MG63 (cell line): ENCODE results near the gene BAIAP3. TPM values are rescaled to one million over a fixed set of nuclear protein-coding genes. Genes with fewer than 3 reads are reported as not detected.
"Not testable (repeated sequence)": the region's sequence is repeated elsewhere in the genome, so short reads cannot be mapped to it uniquely, and the experiment has no call there.

Experiments used
- DNase-seq: peaks from one replicate; pipeline ENCODE4 v3.0.0-alpha.2; 2020
- H3K27me3 ChIP-seq: fragments of 250-450 bp; sonication (Bioruptor Pico); 2 replicates; pipeline ENCODE4 v1.5.1; 2020; ENCODE audit warnings: mild to moderate bottlenecking, moderate library complexity
- H3K36me3 ChIP-seq: fragments of 250-450 bp; sonication (Bioruptor Pico); 2 replicates; pipeline ENCODE4 v1.5.1; 2020; ENCODE audit warnings: mild to moderate bottlenecking, moderate library complexity
- H3K4me3 ChIP-seq: fragments of 250-450 bp; sonication (Bioruptor Pico); 2 replicates; pipeline ENCODE4 v1.5.1; 2020; ENCODE audit warnings: mild to moderate bottlenecking, moderate library complexity
- H3K9me3 ChIP-seq: fragments of 250-450 bp; sonication (Bioruptor Pico); 2 replicates; pipeline ENCODE4 v1.5.1; 2020; ENCODE audit warnings: mild to moderate bottlenecking, moderate library complexity
- total RNA-seq: library from RNA; depleted of rRNA; stranded (reverse); fragments of >200 nt; shearing (Covaris generic); gene quantifications from 2 replicates; pipeline ENCODE4 v1.2.3, GENCODE V29; 2014; ENCODE audit warnings: low replicate concordance; rRNA removed

BAIAP3 gene, protein sequence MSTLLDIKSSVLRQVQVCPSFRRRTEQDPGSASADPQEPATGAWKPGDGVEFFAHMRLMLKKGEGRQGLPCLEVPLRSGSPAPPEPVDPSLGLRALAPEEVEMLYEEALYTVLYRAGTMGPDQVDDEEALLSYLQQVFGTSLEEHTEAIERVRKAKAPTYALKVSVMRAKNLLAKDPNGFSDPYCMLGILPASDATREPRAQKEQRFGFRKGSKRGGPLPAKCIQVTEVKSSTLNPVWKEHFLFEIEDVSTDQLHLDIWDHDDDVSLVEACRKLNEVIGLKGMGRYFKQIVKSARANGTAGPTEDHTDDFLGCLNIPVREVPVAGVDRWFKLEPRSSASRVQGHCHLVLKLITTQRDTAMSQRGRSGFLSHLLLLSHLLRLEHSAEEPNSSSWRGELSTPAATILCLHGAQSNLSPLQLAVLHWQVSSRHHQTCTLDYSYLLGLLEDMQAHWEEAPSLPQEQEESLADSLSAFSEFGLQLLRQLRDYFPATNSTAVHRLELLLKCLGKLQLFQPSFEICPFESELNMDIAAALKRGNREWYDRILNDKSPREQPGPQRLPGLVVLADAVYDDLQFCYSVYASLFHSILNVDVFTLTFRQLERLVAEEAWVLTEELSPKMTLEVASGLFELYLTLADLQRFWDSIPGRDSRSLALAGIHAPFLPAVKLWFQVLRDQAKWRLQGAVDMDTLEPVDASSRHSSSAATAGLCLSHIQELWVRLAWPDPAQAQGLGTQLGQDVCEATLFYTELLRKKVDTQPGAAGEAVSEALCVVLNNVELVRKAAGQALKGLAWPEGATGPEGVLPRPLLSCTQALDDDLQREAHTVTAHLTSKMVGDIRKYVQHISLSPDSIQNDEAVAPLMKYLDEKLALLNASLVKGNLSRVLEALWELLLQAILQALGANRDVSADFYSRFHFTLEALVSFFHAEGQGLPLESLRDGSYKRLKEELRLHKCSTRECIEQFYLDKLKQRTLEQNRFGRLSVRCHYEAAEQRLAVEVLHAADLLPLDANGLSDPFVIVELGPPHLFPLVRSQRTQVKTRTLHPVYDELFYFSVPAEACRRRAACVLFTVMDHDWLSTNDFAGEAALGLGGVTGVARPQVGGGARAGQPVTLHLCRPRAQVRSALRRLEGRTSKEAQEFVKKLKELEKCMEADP
- 1.1 TPM in 1 of 2 replicates, not detected in the other for total RNA-seq

DNA sequence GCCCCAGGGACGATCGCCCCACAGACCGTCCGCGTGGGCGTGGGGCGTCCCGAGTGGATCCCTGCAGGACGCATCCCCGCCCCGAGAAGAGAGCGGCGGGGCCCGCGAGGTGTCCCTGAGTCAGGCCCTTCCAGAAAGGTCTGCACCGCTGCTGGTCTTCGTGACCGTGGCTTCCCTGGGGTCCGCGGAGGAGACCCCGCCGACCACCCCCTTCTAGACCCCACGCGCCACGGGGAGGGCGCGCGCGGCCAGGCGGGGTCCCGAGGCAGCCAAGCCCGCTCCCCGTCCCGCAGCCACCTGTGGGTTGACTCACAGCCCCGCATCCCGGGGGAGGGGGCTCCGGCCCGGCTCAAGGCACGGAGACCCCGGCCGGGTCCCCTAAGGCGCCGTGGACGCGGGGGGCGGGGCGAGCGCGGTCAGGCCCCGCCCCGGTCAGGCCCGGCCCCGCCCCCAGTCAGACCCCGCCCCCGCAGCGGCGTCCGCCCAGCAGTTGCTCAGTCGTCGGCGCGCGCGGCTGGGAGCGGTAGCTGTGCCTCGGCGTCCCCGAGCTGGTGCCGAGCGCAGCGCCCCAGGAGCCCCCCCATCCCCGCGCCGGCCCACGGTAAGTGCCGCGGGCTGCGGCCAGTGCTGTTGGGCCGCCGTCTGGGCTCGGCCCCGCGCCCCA, at the start of gene BAIAP3:
TSS of gene BAIAP3 (plus strand) at position 497 of the 664 bp plus-strand sequence. CDS start 4,905 bp downstream, outside the sequence.
- Histone ChIP-seq H3K4me3 (no peak within 1 kb of the TSS), H3K27me3 (peaks cover 52% of the 10 kb centered on the region)

DNA sequence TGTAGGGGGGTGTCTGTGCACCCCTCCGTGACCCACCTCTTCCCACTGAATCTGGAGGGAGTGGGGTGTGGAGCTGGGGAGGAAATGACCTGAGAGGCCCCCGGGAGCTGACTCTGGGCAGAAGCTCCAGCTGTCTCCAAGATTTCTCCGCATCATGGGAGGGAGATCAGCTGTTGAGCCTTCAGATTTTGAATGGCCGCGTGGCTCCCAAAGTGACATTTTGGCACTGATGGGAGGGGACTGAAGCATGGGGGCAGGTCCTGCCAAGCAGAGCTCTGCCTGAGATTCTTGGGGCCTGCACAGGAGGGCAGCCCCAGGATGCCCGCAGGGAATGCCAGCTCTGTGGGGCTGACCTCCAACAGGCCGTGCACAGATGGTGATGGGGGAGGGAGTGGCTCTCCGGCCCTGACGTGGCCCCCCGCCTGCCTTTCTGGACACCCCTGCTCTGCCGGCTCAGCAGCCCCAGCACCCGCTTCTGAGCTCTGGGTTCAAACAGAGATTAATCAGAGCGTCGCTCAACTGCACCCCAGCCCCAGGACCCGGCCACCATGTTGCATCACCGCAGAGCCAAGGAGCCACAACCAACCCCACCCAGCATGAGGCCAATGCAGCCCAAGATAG, 49.3 kb upstream of the BAIAP3 start:
- no peak overlapping the region for H3K4me3 ChIP-seq
- H3K9me3 ChIP-seq: no peaks in the 10 kb centered on the region
- DNase-seq: no peak
- H3K27me3 ChIP-seq: peaks cover 46% of the 10 kb centered on the region
- no peaks in the 10 kb centered on the region for H3K36me3 ChIP-seq

More for the DNA sequence above, at the start of gene BAIAP3:
- DNase-seq: no peak
- H3K36me3 ChIP-seq: no peaks in the 10 kb centered on the region
- H3K9me3 ChIP-seq: peaks cover 2% of the 10 kb centered on the region; the same call in 1 of the 2 replicates

GRCh38 chr16:1285669-1286512, 47.6 kb upstream of the BAIAP3 start:
- H3K36me3 ChIP-seq: no peaks in the 10 kb centered on the region
- no peak overlapping the region for H3K4me3 ChIP-seq
- no peak for DNase-seq
- no peaks in the 10 kb centered on the region for H3K9me3 ChIP-seq
- peaks cover 52% of the 10 kb centered on the region for H3K27me3 ChIP-seq

- H3K36me3 ChIP-seq: no peaks in the 10 kb centered on the region
- H3K9me3 ChIP-seq: no peaks in the 10 kb centered on the region
- no peak overlapping the region for H3K4me3 ChIP-seq
- peaks cover 55% of the 10 kb centered on the region for H3K27me3 ChIP-seq
- DNase-seq: no peak
Observed at GRCh38 chr16:1286513-1287094, 46.8 kb upstream of the BAIAP3 start.

- H3K4me3 ChIP-seq: no peak overlapping the region
- H3K9me3 ChIP-seq: no peaks in the 10 kb centered on the region
- DNase-seq: no peak
- peaks cover 56% of the 10 kb centered on the region for H3K27me3 ChIP-seq
- H3K36me3 ChIP-seq: no peaks in the 10 kb centered on the region
Observed at GRCh38 chr16:1287982-1288670, 45.3 kb upstream of the BAIAP3 start.

- no peak overlapping the region for H3K4me3 ChIP-seq
- no peaks in the 10 kb centered on the region for H3K36me3 ChIP-seq
- no peaks in the 10 kb centered on the region for H3K9me3 ChIP-seq
- DNase-seq: no peak
- peaks cover 60% of the 10 kb centered on the region for H3K27me3 ChIP-seq
Observed at GRCh38 chr16:1288813-1289476, 44.5 kb upstream of the BAIAP3 start.

DNA sequence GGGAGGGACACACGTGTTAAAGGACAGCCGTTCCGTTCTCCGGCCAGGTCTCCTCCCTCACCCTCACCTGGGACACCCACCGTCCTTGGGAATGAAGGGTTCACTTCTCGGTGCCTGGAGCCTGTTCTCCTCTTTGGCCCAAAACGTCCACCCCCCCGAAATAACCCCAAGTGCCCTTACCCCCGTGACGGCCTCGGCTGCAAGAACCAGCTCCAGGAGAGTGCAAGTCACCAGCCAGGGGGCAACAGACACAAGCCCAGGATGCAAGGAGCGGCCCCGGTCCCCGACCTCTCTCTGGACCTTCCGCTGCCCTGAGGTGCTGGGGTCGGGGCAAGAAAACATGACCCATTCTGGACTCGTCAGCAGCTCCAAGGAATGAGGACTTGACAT, 44.0 kb upstream of the BAIAP3 start:
- Histone ChIP-seq H3K27me3 (peaks cover 60% of the 10 kb centered on the region), H3K36me3 (no peaks in the 10 kb centered on the region), H3K4me3 (no peak overlapping the region), H3K9me3 (no peaks in the 10 kb centered on the region)
- DNase-seq: no peak

- Histone ChIP-seq H3K9me3 (no peaks in the 10 kb centered on the region), H3K36me3 (no peaks in the 10 kb centered on the region), H3K4me3 (no peak overlapping the region), H3K27me3 (peaks cover 62% of the 10 kb centered on the region)
- DNase-seq: no peak
Observed at GRCh38 chr16:1290063-1290501, 43.4 kb upstream of the BAIAP3 start.

DNA sequence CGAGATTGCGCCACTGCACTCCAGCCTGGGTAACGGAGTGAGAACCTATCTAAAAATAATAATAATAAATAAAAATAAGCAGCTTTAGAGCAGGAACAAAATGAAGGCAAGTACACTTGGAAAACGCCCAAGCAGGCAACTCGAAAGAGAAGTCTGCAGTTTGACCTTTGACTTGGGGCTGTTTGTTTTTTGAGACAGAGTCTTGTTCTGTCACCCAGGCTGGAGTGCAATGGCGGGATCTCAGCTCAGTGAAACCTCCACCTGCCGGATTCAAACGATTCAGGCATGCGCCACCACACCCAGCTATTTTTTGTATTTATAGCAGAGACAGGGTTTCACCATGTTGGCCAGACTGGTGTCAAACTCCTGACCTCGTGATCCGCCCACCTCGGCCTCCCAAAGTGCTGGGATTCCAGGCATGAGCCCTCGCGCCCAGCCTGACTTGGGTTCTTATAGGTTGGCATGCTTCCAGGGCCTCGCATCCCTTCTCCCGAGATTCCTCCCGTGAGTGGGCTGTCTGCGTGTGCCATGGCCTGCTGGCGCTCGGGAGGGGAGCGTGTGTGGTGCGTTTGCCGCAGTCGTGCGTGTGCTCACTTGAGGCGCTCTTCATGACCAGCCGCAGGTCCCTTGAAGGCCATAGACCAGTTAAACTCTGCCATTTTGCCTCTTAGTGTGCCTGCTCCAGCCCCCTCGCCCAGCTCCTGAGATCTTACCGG, 42.4 kb upstream of the BAIAP3 start:
- DNase-seq: no peak
- Histone ChIP-seq H3K27me3 (peaks cover 66% of the 10 kb centered on the region), H3K9me3 (no peaks in the 10 kb centered on the region), H3K4me3 (no peak overlapping the region), H3K36me3 (no peaks in the 10 kb centered on the region)

GRCh38 chr16:1291576-1291974, 41.9 kb upstream of the BAIAP3 start:
- Histone ChIP-seq H3K27me3 (peaks cover 65% of the 10 kb centered on the region), H3K36me3 (no peaks in the 10 kb centered on the region), H3K9me3 (no peaks in the 10 kb centered on the region), H3K4me3 (no peak overlapping the region)
- DNase-seq: no peak

DNA sequence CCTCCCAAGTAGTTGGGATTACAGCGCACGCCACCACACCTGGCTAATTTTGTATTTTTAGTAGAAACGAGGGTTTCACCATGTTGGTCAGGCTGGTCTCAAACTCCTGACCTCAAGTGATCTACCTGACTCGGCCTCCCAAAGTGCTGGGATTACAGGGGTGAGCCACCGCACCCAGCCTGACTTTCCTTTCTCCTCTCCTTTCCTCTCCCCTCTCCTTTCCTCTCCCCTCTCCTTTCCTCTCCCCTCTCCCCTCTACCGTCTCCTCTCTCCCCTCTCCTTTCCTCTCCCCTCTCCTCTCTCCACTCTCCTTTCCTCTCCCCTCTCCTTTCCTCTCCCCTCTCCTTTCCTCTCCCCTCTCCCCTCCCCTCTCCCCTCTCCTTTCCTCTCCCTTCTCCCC, 41.2 kb upstream of the BAIAP3 start:
- not testable (repeated sequence) for H3K9me3 ChIP-seq, H3K36me3 ChIP-seq, DNase-seq, H3K4me3 ChIP-seq
- H3K27me3 ChIP-seq: peaks cover 58% of the 10 kb centered on the region

- H3K36me3 ChIP-seq, H3K4me3 ChIP-seq, H3K9me3 ChIP-seq: not testable (repeated sequence)
- peak; percentile 44 for DNase-seq
- H3K27me3 ChIP-seq: peaks cover 52% of the 10 kb centered on the region
Observed at GRCh38 chr16:1292808-1293207, 40.6 kb upstream of the BAIAP3 start.

GRCh38 chr16:1293921-1294656, 39.4 kb upstream of the BAIAP3 start:
- no peak for DNase-seq
- Histone ChIP-seq H3K36me3 (no peaks in the 10 kb centered on the region), H3K27me3 (peaks cover 40% of the 10 kb centered on the region), H3K9me3 (no peaks in the 10 kb centered on the region), H3K4me3 (no peak overlapping the region)
